GM12878 (cell line): Measurements from ENCODE around the gene RASGRP3. TPM values are rescaled to one million over a fixed set of nuclear protein-coding genes. Genes with fewer than 3 reads are reported as not detected.

ENCODE experiments used
- ATAC-seq: fragments of 200-7000 bp; cut with Tn5 transposase; 3 replicates; pipeline ENCODE4 v1.9.1; 2020; ENCODE audit warnings: mild to moderate bottlenecking, moderate library complexity
- BruUV-seq: library from RNA; stranded (reverse); fragments of 400-500 nt; replicated peaks from 2 replicates; lab custom pipeline; 2021; lab: Mats Ljungman, UMichigan
- CTCF ChIA-PET: fragments of 300-600 bp; sonication (Branson Sonifier 250); formaldehyde crosslinking; extraction: SDS; loops from one replicate; lab custom pipeline; 2021; ENCODE audit warnings: inconsistent platforms; lab: Yijun Ruan, JAX
- POLR2A ChIA-PET: fragments of 350-600 bp; formaldehyde crosslinking; extraction: SDS; loops from one replicate; lab custom pipeline; 2021; ENCODE audit warnings: inconsistent platforms; lab: Charles Lee
- RAD21 ChIA-PET: fragments of 300-600 bp; sonication (Branson Sonifier 250); formaldehyde crosslinking; loops from one replicate; lab custom pipeline; 2023; ENCODE audit warnings: antibody characterized with exemption; ENCODE audit not compliant: unreplicated experiment; lab: Charles Lee
- SMC1A ChIA-PET: fragments of 300-600 bp; sonication (Branson Sonifier 250); formaldehyde crosslinking; loops from one replicate; lab custom pipeline; 2023; ENCODE audit not compliant: unreplicated experiment, uncharacterized antibody; lab: Charles Lee
- DNase-seq: peaks from one replicate; pipeline ENCODE4 v3.0.0-alpha.2; 2011; ENCODE audit warnings: low read depth, low spot score
- FAIRE-seq: peaks from 3 replicates; lab custom pipeline; 2011; peaks lifted over from hg19 to GRCh38; lab: Jason Lieb, UNC
- H2AFZ ChIP-seq: 2 replicates; pipeline ENCODE4 v1.6.0; 2011; ENCODE audit warnings: low read depth, low read length, control low read depth; ENCODE audit not compliant: control insufficient read depth
- H3K27ac ChIP-seq: 2 replicates; pipeline ENCODE4 v1.5.1; 2011; ENCODE audit warnings: control low read depth; ENCODE audit not compliant: control insufficient read depth, insufficient read depth
- H3K27me3 ChIP-seq, 2 experiments: replicated peaks in 1 of 2; 2 replicates each; pipeline versions ENCODE4 v1.6.0 to v1.6.1; 2011; ENCODE audit warnings: low read length in 1 of 2; ENCODE audit not compliant: control insufficient read depth in 2 of 2, insufficient read depth in 2 of 2
- H3K36me3 ChIP-seq, 2 experiments: 2 replicates each; pipeline ENCODE4 v1.5.1; 2011; ENCODE audit warnings: low read length in 1 of 2; ENCODE audit not compliant: control insufficient read depth in 2 of 2, insufficient read depth in 2 of 2
- H3K4me1 ChIP-seq: 2 replicates; pipeline ENCODE4 v1.6.1; 2011; ENCODE audit warnings: mild to moderate bottlenecking, low read length, moderate library complexity, mixed read lengths; ENCODE audit not compliant: control insufficient read depth, insufficient read depth
- H3K4me2 ChIP-seq: 2 replicates; pipeline ENCODE4 v1.6.0; 2011; ENCODE audit warnings: control low read depth; ENCODE audit not compliant: control insufficient read depth, insufficient read depth
- H3K4me3 ChIP-seq: fragments of 200-600 bp; sonication (generic); 2 replicates; pipeline ENCODE4 v1.5.1; 2016
- H3K79me2 ChIP-seq: 2 replicates; pipeline ENCODE4 v1.6.0; 2011; ENCODE audit warnings: low read length; ENCODE audit not compliant: control insufficient read depth, insufficient read depth
- H3K9ac ChIP-seq: 2 replicates; pipeline ENCODE4 v1.8.0; 2011; ENCODE audit warnings: low read length, control low read depth, mixed read lengths; ENCODE audit not compliant: control insufficient read depth, insufficient read depth
- H3K9me3 ChIP-seq: replicated peaks from 3 replicates; pipeline ENCODE4 v1.5.1; 2011; ENCODE audit warnings: mild to moderate bottlenecking, low read length; ENCODE audit not compliant: control insufficient read depth, insufficient read depth
- H4K20me1 ChIP-seq: 2 replicates; pipeline ENCODE4 v1.6.0; 2011; ENCODE audit not compliant: control insufficient read depth, insufficient read depth
- BHLHE40 ChIP-seq, 2 experiments: fragments of 450-650 bp in 1 of 2; IDR thresholded peaks; 2 replicates each; pipeline ENCODE4 v1.6.1; 2011 to 2017; ENCODE audit warnings: low read depth in 2 of 2, borderline replicate concordance in 1 of 2, improper control_type of control experiment in 1 of 2, low read length in 1 of 2, mild to moderate bottlenecking in 1 of 2
- CBX3 ChIP-seq: fragments of 200-600 bp; sonication (generic); IDR thresholded peaks from 2 replicates; pipeline ENCODE4 v1.6.1; 2016; ENCODE audit warnings: low read depth, borderline replicate concordance
- ETV6 ChIP-seq, 2 experiments: fragments of 450-650 bp in 1 of 2; IDR thresholded peaks in 1 of 2; conservative IDR thresholded peaks in 1 of 2; 2 replicates each; pipeline ENCODE4 v1.6.1; 2014; ENCODE audit warnings: antibody characterized with exemption in 1 of 2, borderline replicate concordance in 1 of 2, low read depth in 1 of 2, mild to moderate bottlenecking in 1 of 2, moderate library complexity in 1 of 2
- HCFC1 ChIP-seq: fragments of 150-350 bp; IDR thresholded peaks from 2 replicates; pipeline ENCODE4 v1.6.1; 2014; ENCODE audit warnings: low read length
- HDAC6 ChIP-seq: fragments of 200-600 bp; sonication (generic); IDR thresholded peaks from one replicate; pipeline ENCODE4 v1.8.0; 2017; ENCODE audit warnings: antibody characterized with exemption; ENCODE audit not compliant: unreplicated experiment
- MTA3 ChIP-seq: IDR thresholded peaks from 2 replicates; pipeline ENCODE4 v1.6.1; 2012; ENCODE audit warnings: low read length, inconsistent platforms, borderline replicate concordance
- NFIC ChIP-seq: IDR thresholded peaks from 2 replicates; pipeline ENCODE4 v1.6.1; 2012; ENCODE audit warnings: low read depth, mild to moderate bottlenecking, inconsistent platforms, low read length, moderate library complexity
- NFYA ChIP-seq: IDR thresholded peaks from 2 replicates; pipeline ENCODE4 v1.6.1; 2011; ENCODE audit warnings: low read depth, mild to moderate bottlenecking, low read length, improper control_type of control experiment, borderline replicate concordance
- SIX5 ChIP-seq: IDR thresholded peaks from 2 replicates; pipeline ENCODE4 v1.6.1; 2011; ENCODE audit warnings: mild to moderate bottlenecking, low read depth, low read length, moderate library complexity; ENCODE audit not compliant: severe bottlenecking
- TCF12 ChIP-seq: IDR thresholded peaks from 2 replicates; pipeline ENCODE4 v1.6.1; 2011; ENCODE audit warnings: low read depth, mild to moderate bottlenecking, low read length
- ZBED1 ChIP-seq: IDR thresholded peaks from 2 replicates; pipeline ENCODE4 v1.6.1; 2016; ENCODE audit warnings: borderline replicate concordance
- ZNF622 ChIP-seq: fragments of 450-650 bp; IDR thresholded peaks from 2 replicates; pipeline ENCODE4 v1.6.1; 2017; ENCODE audit warnings: mild to moderate bottlenecking, inconsistent platforms
- ZZZ3 ChIP-seq: IDR thresholded peaks from 2 replicates; pipeline ENCODE4 v1.6.1; 2011; ENCODE audit warnings: low read depth; ENCODE audit not compliant: control insufficient read depth, insufficient read length
- WGBS: methylation state at CpG from one replicate; pipeline ENCODE4 v1.1.6; 2016; ENCODE audit warnings: low lambda C conversion rate; ENCODE audit not compliant: insufficient replicate concordance, insufficient coverage; ENCODE audit errors: missing lambda C conversion rate; 5-methylcytosine and 5-hydroxymethylcytosine counted together
- in situ Hi-C: fragments of 300-500 bp; cut with MboI; formaldehyde crosslinking; loops from 9 replicates; pipeline ENCODE4 v1.14.3; 2018; ENCODE audit warnings: mixed read lengths
- intact Hi-C: fragments of 100-400 bp; cut with micrococcal nuclease; formaldehyde crosslinking; loops from one replicate; pipeline ENCODE4 v1.14.2; 2022; ENCODE audit not compliant: unreplicated experiment
- polyA plus RNA-seq, 11 experiments: library from polyadenylated mRNA; depleted of rRNA in 4 of 11; unstranded in 6 of 11; stranded (reverse) in 5 of 11; fragments of >200 nt; fragmentation: Nextera tagmentation in 4 of 11; fragmentation: Illumina TruSeq in 1 of 11; extraction: Ambion mirVana in 4 of 11; extraction: Trizol in 1 of 11; gene quantifications; 1 replicate in 1 of 11; 2 replicates in 10 of 11; pipeline versions ENCODE4 v1.2.1 to v1.2.3, GENCODE V29; 2011 to 2016; ENCODE audit warnings: inconsistent platforms in 2 of 11, missing spikeins in 2 of 11, low read depth in 1 of 11
- total RNA-seq, 4 experiments: library from RNA; depleted of rRNA in 3 of 4; stranded (reverse); fragments of >200 nt in 3 of 4; fragmentation: Illumina TruSeq in 1 of 4; extraction: Trizol in 1 of 4; gene quantifications; 2 replicates each; pipeline versions ENCODE4 v1.2.1 to v1.2.3, GENCODE V29; 2013 to 2021
- TF ChIP-seq, protein P1 (sequence below): IDR thresholded peaks from 2 replicates; pipeline ENCODE4 v1.6.1; 2012; ENCODE audit warnings: mild to moderate bottlenecking, low read depth, low read length
- TF ChIP-seq, protein P2 (sequence below): fragments of 450-650 bp; IDR thresholded peaks from 2 replicates; pipeline ENCODE4 v1.6.1; 2017; ENCODE audit warnings: mild to moderate bottlenecking, moderate library complexity

RASGRP3 gene
- total and polyA plus RNA-seq, 10 of the 15 experiments (the other 5 are each of a cell fraction or from before 2014, with no cell fraction given): 31.6 to 106 (median 64.7) TPM

DNA sequence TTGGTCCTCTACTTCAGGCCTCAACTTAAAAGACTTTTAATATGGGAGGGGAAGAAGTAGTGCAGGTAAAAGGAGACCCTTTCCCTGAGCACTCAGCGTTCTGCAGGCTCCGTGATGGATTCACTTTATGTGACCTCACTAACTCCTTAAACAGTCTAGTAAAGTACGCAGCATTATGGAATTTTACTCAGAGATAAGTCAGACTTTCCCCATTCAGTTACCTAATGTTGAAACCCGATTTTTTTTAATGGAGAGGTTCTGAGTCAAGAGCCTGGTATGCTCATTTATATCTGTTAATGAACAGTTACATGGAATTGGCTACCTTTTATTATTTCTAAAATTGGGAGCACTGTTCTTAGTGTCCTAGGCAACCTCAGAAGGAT lies 34.1 kb downstream of the RASGRP3 start:
- Histone ChIP-seq H3K27me3 (no peaks in the 10 kb centered on the region), H3K79me2 (peaks cover 50% of the 10 kb centered on the region), H3K27ac (no peak overlapping the region), H3K9ac (no peak overlapping the region), H3K4me1 (no peaks in the 10 kb centered on the region; the same call in 1 of the 2 replicates), H4K20me1 (no peaks in the 10 kb centered on the region), H3K4me2 (no peak overlapping the region), H3K36me3 (peaks cover 5 to 28% of the 10 kb centered on the region in 2 experiments), H2AFZ (no peak overlapping the region), H3K4me3 (no peak overlapping the region), H3K9me3 (no peaks in the 10 kb centered on the region; the same call in 2 of the 3 replicates)
- ATAC-seq (no peak), DNase-seq (no peak), FAIRE-seq (no peak)
- 46% methylated on average over 4 of the region's 4 CpGs for WGBS
- ChIA-PET POLR2A (no interaction called here), CTCF (interaction anchor here (0.6 kb wide), 1 partner anchor 22 kb away, joined by 4 read pairs; no protein-coding TSS in a partner anchor), SMC1A (no interaction called here), RAD21 (no interaction called here)
- in situ Hi-C loops: no loop called here
- no peak for TF ChIP-seq SIX5
- TF ChIP-seq CBX3: no peak
- no peak for TF ChIP-seq MTA3
- no peak for TF ChIP-seq BHLHE40 (IDR thresholded peaks at IDR 0.05; ENCODE audit: borderline replicate concordance in 1 of 2, low read depth in 2 of 2, low read length in 1 of 2)
- no peak for TF ChIP-seq ETV6 (conservative IDR thresholded peaks at IDR 0.05 in 1 of 2, IDR thresholded peaks at IDR 0.05 in 1 of 2; ENCODE audit: borderline replicate concordance in 1 of 2, low read depth in 1 of 2)
- no peak for TF ChIP-seq HCFC1
- no peak for TF ChIP-seq NFYA
- no peak for TF ChIP-seq ZZZ3
- TF ChIP-seq ZNF622: no peak
- TF ChIP-seq, protein P1, sequence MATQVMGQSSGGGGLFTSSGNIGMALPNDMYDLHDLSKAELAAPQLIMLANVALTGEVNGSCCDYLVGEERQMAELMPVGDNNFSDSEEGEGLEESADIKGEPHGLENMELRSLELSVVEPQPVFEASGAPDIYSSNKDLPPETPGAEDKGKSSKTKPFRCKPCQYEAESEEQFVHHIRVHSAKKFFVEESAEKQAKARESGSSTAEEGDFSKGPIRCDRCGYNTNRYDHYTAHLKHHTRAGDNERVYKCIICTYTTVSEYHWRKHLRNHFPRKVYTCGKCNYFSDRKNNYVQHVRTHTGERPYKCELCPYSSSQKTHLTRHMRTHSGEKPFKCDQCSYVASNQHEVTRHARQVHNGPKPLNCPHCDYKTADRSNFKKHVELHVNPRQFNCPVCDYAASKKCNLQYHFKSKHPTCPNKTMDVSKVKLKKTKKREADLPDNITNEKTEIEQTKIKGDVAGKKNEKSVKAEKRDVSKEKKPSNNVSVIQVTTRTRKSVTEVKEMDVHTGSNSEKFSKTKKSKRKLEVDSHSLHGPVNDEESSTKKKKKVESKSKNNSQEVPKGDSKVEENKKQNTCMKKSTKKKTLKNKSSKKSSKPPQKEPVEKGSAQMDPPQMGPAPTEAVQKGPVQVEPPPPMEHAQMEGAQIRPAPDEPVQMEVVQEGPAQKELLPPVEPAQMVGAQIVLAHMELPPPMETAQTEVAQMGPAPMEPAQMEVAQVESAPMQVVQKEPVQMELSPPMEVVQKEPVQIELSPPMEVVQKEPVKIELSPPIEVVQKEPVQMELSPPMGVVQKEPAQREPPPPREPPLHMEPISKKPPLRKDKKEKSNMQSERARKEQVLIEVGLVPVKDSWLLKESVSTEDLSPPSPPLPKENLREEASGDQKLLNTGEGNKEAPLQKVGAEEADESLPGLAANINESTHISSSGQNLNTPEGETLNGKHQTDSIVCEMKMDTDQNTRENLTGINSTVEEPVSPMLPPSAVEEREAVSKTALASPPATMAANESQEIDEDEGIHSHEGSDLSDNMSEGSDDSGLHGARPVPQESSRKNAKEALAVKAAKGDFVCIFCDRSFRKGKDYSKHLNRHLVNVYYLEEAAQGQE: no peak
- TF ChIP-seq HDAC6: no peak
- no peak for TF ChIP-seq TCF12
- TF ChIP-seq NFIC: no peak
- TF ChIP-seq, protein P2, sequence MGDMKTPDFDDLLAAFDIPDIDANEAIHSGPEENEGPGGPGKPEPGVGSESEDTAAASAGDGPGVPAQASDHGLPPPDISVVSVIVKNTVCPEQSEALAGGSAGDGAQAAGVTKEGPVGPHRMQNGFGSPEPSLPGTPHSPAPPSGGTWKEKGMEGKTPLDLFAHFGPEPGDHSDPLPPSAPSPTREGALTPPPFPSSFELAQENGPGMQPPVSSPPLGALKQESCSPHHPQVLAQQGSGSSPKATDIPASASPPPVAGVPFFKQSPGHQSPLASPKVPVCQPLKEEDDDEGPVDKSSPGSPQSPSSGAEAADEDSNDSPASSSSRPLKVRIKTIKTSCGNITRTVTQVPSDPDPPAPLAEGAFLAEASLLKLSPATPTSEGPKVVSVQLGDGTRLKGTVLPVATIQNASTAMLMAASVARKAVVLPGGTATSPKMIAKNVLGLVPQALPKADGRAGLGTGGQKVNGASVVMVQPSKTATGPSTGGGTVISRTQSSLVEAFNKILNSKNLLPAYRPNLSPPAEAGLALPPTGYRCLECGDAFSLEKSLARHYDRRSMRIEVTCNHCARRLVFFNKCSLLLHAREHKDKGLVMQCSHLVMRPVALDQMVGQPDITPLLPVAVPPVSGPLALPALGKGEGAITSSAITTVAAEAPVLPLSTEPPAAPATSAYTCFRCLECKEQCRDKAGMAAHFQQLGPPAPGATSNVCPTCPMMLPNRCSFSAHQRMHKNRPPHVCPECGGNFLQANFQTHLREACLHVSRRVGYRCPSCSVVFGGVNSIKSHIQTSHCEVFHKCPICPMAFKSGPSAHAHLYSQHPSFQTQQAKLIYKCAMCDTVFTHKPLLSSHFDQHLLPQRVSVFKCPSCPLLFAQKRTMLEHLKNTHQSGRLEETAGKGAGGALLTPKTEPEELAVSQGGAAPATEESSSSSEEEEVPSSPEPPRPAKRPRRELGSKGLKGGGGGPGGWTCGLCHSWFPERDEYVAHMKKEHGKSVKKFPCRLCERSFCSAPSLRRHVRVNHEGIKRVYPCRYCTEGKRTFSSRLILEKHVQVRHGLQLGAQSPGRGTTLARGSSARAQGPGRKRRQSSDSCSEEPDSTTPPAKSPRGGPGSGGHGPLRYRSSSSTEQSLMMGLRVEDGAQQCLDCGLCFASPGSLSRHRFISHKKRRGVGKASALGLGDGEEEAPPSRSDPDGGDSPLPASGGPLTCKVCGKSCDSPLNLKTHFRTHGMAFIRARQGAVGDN: no peak
- no peak for TF ChIP-seq ZBED1
- intact Hi-C loops: loop anchor here (5.0 kb wide), 1 partner anchor 33 kb away; the partner anchor contains the start of gene RASGRP3
- BruUV-seq: no TSS peak
